ENCODE data around the gene POLE4. TPM values are rescaled to one million over a fixed set of nuclear protein-coding genes. Genes with fewer than 3 reads are reported as not detected.

POLE4 gene
- total RNA-seq, 1 donor from 2014 or later, result 36.6 TPM

GRCh38 chr2:75010571-75010970 lies 52.1 kb downstream of the POLE4 start:
- Histone ChIP-seq H3K9me3 (replicated peaks) (peaks cover 18% of the 10 kb centered on the region), H3K27ac (replicated peaks) (no peak overlapping the region), H3K36me3 (no peaks in the 10 kb centered on the region), H3K4me1 (no peaks in the 10 kb centered on the region), H3K27me3 (ENCODE audit: low read depth) (no peaks in the 10 kb centered on the region), H3K4me3 (no peak overlapping the region)
- intact Hi-C loops (cut with micrococcal nuclease), result no loop called here
- TF ChIP-seq CTCF (IDR thresholded peaks at IDR 0.05; ENCODE audit: borderline replicate concordance), result no peak
- DNase-seq, result no peak

DNA sequence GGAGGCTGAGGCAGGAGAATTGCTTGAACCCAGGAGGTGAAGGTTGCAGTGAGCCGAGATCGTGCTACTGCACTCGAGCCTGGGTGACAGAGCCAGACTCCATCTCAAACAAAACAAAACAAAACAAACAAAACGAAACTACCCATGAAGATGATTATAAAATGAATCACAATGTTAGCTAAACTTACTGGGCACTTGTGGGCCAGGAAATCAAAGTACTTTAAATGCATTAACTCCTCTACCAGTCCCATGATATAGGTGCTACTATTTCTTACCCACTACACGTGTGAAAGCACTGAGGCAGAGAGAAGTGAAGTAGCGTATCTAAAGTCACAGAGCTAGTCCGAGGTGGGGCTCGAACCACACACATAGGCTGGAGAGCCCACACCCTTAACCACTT lies 53.6 kb downstream of the POLE4 start:
- intact Hi-C loops (cut with micrococcal nuclease), result no loop called here
- no peak for DNase-seq
- no peak for TF ChIP-seq CTCF (IDR thresholded peaks at IDR 0.05; ENCODE audit: borderline replicate concordance)
- no peak overlapping the region for H3K4me3 ChIP-seq
- no peaks in the 10 kb centered on the region for H3K27me3 ChIP-seq (ENCODE audit: low read depth)
- peaks cover 12% of the 10 kb centered on the region for H3K9me3 ChIP-seq (replicated peaks)
- H3K4me1 ChIP-seq, result no peaks in the 10 kb centered on the region
- no peak overlapping the region for H3K27ac ChIP-seq (replicated peaks)
- H3K36me3 ChIP-seq, result no peaks in the 10 kb centered on the region

DNA sequence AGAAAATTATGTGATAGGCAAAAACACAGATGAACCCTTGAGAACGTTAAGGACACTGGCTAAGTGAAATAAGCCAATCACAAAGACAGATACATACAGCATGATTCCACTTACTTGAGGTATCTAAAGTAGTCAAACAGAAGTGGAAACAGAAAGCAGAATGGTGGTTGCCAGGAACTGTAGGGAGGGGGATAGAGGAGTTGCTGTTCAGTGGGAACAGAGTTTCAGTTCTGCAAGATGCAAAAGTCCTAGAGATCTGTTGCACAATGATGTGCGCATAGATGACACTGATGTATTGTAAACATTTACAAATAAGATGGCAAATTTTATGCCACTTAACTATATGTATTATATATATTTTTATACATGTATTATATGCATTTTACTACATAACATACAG lies 59.7 kb downstream of the POLE4 start:
- intact Hi-C loops (cut with micrococcal nuclease), result no loop called here
- TF ChIP-seq CTCF (IDR thresholded peaks at IDR 0.05; ENCODE audit: borderline replicate concordance), result no peak
- Histone ChIP-seq H3K4me1 (peaks cover 14% of the 10 kb centered on the region), H3K36me3 (no peaks in the 10 kb centered on the region), H3K27me3 (ENCODE audit: low read depth) (no peaks in the 10 kb centered on the region), H3K27ac (replicated peaks) (no peak overlapping the region), H3K4me3 (no peak overlapping the region), H3K9me3 (replicated peaks) (peaks cover 12% of the 10 kb centered on the region)
- no peak for DNase-seq

Other genes starting within 250 kb of the POLE4 start
- 19.0 TPM for gene HK2, start 124.5 kb upstream of the POLE4 start, total RNA-seq
- gene TACR1, start 240.9 kb downstream of the POLE4 start, total RNA-seq, result 0.22 TPM